Endothelial cell (in vitro differentiated cells): ENCODE results near the gene ADGRV1. TPM values are rescaled to one million over a fixed set of nuclear protein-coding genes. Genes with fewer than 3 reads are reported as not detected.
"Not testable (repeated sequence)": the region's sequence is repeated elsewhere in the genome, so short reads cannot be mapped to it uniquely, and the experiment has no call there.

Experiments used
- DNase-seq: peaks from one replicate; pipeline ENCODE4 v3.0.0; 2021; ENCODE audit warnings: low spot score
- H3K27ac Mint-ChIP-seq: one replicate; pipeline ENCODE4 v1.8.0; 2021; ENCODE audit warnings: mixed read lengths, inconsistent platforms; ENCODE audit not compliant: unreplicated experiment
- H3K27me3 Mint-ChIP-seq: one replicate; pipeline ENCODE4 v1.8.0; 2021; ENCODE audit warnings: mild to moderate bottlenecking, moderate library complexity, mixed read lengths, inconsistent platforms; ENCODE audit not compliant: unreplicated experiment
- H3K36me3 Mint-ChIP-seq: one replicate; pipeline ENCODE4 v1.8.0; 2021; ENCODE audit warnings: mild to moderate bottlenecking, low read depth, mixed read lengths, inconsistent platforms; ENCODE audit not compliant: unreplicated experiment
- H3K4me1 Mint-ChIP-seq: one replicate; pipeline ENCODE4 v1.8.0; 2021; ENCODE audit warnings: mild to moderate bottlenecking, mixed read lengths, inconsistent platforms; ENCODE audit not compliant: unreplicated experiment
- H3K4me3 Mint-ChIP-seq: one replicate; pipeline ENCODE4 v1.8.0; 2021; ENCODE audit warnings: mild to moderate bottlenecking, mixed read lengths, inconsistent platforms; ENCODE audit not compliant: unreplicated experiment
- H3K9me3 Mint-ChIP-seq: one replicate; pipeline ENCODE4 v1.8.0; 2021; ENCODE audit warnings: mixed read lengths, inconsistent platforms; ENCODE audit not compliant: unreplicated experiment
- total RNA-seq: library from RNA; stranded (reverse); fragmentation: NEBNext Ultra II Directional; extraction: Animal tissue kit (Norgen Biotek cat#: 25700); gene quantifications from one replicate; pipeline ENCODE4 v1.2.1, GENCODE V29; 2021; ENCODE audit not compliant: unreplicated experiment
- TF ChIP-seq, protein P1 (sequence below): fragments of 200-600 bp; sonication (generic); IDR thresholded peaks from one replicate; pipeline ENCODE4 v1.5.0; 2021; ENCODE audit warnings: antibody characterized with exemption; ENCODE audit not compliant: unreplicated experiment

ADGRV1 gene
- total RNA-seq, 1 donor from 2014 or later = 23.1 TPM

DNA sequence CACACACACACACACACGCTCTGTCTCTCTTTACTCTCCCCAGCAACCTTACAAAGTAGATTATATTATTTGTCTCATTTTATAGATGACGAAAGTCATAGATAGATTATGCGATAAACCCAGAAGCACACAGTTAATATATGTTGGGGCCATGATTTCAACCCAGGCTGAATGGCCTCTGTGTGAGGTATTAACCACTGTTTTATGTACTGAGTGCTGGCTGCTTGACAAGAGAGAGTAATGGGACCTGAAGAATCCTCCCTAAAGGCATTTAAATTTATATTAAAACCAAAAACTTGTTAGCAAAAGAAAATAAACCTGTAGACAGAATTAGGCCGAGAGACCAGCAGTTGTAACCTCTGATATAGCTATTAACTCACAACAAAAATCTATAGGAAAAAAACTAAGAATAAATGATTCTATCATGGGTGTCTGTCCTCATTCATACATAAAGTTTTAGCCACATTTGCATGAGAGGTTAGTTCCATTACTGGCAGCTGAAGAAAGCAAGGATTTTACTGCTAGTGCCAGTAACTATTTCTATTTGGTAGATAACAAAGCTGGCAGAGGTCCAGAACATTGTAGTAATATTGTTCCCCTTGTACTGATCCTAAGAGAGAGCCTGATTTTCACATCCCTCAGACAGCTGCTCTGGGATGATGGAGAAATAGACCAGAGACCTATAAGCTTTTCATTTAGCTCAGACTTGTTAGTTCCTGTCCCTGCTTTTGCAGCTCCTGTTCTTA lies 250.9 kb downstream of the ADGRV1 start:
- Mint-ChIP-seq H3K36me3 (no peaks in the 10 kb centered on the region), H3K4me1 (peaks cover 3% of the 10 kb centered on the region), H3K9me3 (no peaks in the 10 kb centered on the region), H3K27ac (no peak overlapping the region), H3K4me3 (no peak overlapping the region), H3K27me3 (no peaks in the 10 kb centered on the region)
- no peak for DNase-seq
- TF ChIP-seq, protein P1, sequence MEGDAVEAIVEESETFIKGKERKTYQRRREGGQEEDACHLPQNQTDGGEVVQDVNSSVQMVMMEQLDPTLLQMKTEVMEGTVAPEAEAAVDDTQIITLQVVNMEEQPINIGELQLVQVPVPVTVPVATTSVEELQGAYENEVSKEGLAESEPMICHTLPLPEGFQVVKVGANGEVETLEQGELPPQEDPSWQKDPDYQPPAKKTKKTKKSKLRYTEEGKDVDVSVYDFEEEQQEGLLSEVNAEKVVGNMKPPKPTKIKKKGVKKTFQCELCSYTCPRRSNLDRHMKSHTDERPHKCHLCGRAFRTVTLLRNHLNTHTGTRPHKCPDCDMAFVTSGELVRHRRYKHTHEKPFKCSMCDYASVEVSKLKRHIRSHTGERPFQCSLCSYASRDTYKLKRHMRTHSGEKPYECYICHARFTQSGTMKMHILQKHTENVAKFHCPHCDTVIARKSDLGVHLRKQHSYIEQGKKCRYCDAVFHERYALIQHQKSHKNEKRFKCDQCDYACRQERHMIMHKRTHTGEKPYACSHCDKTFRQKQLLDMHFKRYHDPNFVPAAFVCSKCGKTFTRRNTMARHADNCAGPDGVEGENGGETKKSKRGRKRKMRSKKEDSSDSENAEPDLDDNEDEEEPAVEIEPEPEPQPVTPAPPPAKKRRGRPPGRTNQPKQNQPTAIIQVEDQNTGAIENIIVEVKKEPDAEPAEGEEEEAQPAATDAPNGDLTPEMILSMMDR = no peak

DNA sequence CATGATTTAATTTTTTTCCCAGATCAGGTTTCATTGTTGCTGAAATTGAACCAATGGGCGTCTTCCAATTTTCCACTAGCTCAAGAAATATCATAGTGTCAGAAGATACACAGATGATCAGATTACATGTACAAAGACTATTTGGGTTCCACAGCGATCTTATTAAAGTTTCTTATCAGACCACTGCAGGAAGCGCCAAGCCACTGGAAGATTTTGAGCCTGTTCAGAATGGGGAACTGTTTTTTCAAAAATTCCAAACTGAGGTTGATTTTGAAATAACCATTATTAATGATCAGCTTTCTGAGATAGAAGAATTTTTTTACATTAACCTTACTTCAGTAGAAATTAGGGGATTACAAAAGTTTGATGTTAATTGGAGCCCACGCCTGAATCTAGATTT lies 251.6 kb downstream of the ADGRV1 start:
- no peaks in the 10 kb centered on the region for H3K36me3 Mint-ChIP-seq
- H3K27me3 Mint-ChIP-seq = no peaks in the 10 kb centered on the region
- no peak overlapping the region for H3K27ac Mint-ChIP-seq
- no peak for DNase-seq
- no peak overlapping the region for H3K4me3 Mint-ChIP-seq
- TF ChIP-seq, protein P1 = no peak
- H3K4me1 Mint-ChIP-seq = peaks cover 3% of the 10 kb centered on the region
- no peaks in the 10 kb centered on the region for H3K9me3 Mint-ChIP-seq

DNA sequence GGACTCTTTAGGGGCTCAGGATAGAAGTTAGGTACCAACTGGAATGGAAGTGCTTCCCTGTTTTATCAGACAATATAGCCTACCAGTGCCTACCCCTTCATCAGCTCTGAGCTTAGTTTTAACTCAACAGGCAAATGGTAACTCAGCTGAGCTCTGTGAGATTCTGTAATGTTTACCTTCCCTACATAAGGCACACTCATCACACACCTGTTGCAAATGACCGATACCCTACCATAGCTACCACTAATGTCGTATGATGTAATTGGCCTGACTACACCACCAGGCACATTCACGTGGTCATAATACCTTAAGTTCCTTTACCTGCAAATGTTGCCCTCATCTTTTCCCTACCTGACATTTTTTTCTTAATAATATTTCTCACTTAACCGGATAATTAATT lies 254.8 kb downstream of the ADGRV1 start:
- no peak overlapping the region for H3K4me3 Mint-ChIP-seq
- no peak overlapping the region for H3K27ac Mint-ChIP-seq
- H3K4me1 Mint-ChIP-seq = no peaks in the 10 kb centered on the region
- H3K36me3 Mint-ChIP-seq = no peaks in the 10 kb centered on the region
- no peaks in the 10 kb centered on the region for H3K9me3 Mint-ChIP-seq
- DNase-seq = no peak
- TF ChIP-seq, protein P1 = no peak
- H3K27me3 Mint-ChIP-seq = no peaks in the 10 kb centered on the region

DNA sequence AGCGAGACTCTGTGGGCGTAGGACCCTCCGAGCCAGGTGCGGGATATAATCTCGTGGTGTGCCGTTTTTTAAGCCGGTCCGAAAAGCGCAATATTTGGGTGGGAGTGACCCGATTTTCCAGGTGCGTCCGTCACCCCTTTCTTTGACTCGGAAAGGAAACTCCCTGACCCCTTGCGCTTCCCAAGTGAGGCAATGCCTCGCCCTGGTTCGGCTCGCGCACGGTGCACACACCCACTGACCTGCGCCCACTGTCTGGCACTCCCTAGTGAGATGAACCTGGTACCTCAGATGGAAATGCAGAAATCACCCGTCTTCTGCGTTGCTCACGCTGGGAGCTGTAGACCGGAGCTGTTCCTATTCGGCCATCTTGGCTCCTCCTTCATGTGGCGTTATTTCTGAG lies 263.5 kb downstream of the ADGRV1 start:
- H3K36me3 Mint-ChIP-seq, H3K27me3 Mint-ChIP-seq, H3K4me3 Mint-ChIP-seq, DNase-seq, H3K4me1 Mint-ChIP-seq, H3K27ac Mint-ChIP-seq, H3K9me3 Mint-ChIP-seq: not testable (repeated sequence)

DNA sequence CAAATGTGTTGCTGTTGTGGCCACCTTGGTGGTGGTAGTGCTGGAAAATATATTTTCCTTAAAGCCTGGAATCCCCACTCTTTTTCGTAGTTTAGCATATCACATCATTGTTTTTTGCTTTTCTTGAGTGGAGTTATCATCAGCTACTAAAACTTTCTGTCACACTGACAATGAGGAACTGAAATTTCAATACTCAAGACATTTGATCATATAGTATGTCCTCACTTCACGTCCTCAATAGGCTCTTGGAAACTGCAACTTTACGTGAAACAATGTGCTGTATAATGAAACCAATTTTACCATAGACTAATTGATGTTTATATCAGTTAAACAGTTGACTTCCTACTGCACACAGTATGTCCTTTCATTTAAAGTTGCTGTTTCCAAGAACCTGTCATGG lies 265.8 kb downstream of the ADGRV1 start:
- H3K36me3 Mint-ChIP-seq = peaks cover 5% of the 10 kb centered on the region
- H3K4me1 Mint-ChIP-seq = no peaks in the 10 kb centered on the region
- no peak overlapping the region for H3K27ac Mint-ChIP-seq
- no peak for DNase-seq
- H3K4me3 Mint-ChIP-seq = no peak overlapping the region
- H3K27me3 Mint-ChIP-seq = no peaks in the 10 kb centered on the region
- no peaks in the 10 kb centered on the region for H3K9me3 Mint-ChIP-seq
- TF ChIP-seq, protein P1 = no peak
